ENCODE results near the gene UST.

DNA sequence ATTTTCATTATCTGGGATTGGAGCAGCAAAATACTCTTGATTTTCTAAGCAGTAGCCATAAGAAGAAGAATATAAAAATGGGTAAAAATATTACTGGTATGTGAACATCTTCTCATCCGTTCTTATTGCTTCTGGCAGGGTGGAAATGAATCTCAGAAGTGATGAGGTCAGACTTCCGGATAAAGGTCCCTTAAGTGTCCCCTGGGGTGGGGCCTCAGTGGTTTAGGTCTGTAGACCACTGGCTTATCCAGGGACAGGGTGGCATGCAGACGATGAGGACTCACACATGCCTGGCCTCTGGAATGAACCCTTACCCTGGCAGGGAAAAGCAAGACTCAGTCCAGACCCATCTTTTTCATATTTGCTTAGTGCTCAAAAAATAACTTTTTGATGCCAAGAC, 143.3 kb downstream of the UST start:
- TF ChIP-seq EZH2 (IDR thresholded peaks at IDR 0.05; ENCODE audit: low read length, unreplicated experiment) (no peak), CTCF (conservative IDR thresholded peaks at IDR 0.05; ENCODE audit: low read depth, low read length) (no peak), EZH2phosphoT487 (IDR thresholded peaks at IDR 0.05; ENCODE audit: borderline replicate concordance, low read length) (no peak)
